Measurements from ENCODE around the gene FGF12. TPM values are rescaled to one million over a fixed set of nuclear protein-coding genes. Genes with fewer than 3 reads are reported as not detected.

The FGF12 gene
- total RNA-seq, 2 experiments from 2014 or later: not detected

DNA sequence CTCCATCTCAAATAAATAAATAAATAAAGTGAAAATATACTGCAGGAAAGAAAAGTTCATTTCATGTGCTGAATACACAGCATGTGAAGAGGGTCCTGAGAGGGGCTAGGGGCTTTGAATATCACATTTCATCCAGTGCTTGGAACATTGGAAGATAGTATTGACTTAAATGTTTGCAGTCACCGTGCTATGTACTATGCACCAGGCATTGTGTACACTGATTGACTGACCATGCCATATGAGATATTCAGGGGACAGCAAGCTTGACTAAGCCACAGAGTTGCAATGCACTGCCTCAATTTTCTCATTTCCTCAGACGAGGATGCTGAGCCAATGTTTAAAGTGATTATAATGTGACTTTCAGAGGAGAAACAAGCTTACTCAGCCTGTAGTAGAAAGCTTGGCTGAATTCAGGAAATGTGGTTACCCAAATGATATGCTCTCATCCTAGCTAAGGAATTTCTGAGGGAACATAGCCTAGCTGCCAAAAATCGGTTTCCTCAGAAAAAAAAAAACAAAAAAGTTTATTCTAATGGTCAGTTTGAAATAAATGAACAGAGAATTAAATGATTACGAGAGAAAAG, 557.9 kb downstream of the FGF12 start:
- intact Hi-C loops (cut with DNase I, micrococcal nuclease): no loop called here
- Histone ChIP-seq H3K27ac (ENCODE audit: low read depth in 1 of 2, low read length in 2 of 2) (no peak overlapping the region), H3K9me3 (ENCODE audit: control insufficient read depth in 1 of 2, insufficient read depth in 1 of 2, low read length in 2 of 2) (no peaks in the 10 kb centered on the region), H3K4me3 (ENCODE audit: low read length) (no peak overlapping the region), H3K27me3 (ENCODE audit: control insufficient read depth in 1 of 2, insufficient read depth in 2 of 2, low read length in 2 of 2) (no peaks in the 10 kb centered on the region), H3K36me3 (ENCODE audit: insufficient read depth, low read length) (no peaks in the 10 kb centered on the region), H3K4me1 (ENCODE audit: insufficient read depth, low read length) (no peaks in the 10 kb centered on the region)
- Mint-ChIP-seq H3K4me1 (ENCODE audit: low read depth) (no peaks in the 10 kb centered on the region), H3K4me3 (no peak overlapping the region), H3K36me3 (ENCODE audit: low read depth) (no peaks in the 10 kb centered on the region), H3K27ac (no peak overlapping the region), H3K27me3 (no peaks in the 10 kb centered on the region), H3K9me3 (no peaks in the 10 kb centered on the region)
- POLR2A ChIA-PET: no interaction called here
- TF ChIP-seq, protein P1, sequence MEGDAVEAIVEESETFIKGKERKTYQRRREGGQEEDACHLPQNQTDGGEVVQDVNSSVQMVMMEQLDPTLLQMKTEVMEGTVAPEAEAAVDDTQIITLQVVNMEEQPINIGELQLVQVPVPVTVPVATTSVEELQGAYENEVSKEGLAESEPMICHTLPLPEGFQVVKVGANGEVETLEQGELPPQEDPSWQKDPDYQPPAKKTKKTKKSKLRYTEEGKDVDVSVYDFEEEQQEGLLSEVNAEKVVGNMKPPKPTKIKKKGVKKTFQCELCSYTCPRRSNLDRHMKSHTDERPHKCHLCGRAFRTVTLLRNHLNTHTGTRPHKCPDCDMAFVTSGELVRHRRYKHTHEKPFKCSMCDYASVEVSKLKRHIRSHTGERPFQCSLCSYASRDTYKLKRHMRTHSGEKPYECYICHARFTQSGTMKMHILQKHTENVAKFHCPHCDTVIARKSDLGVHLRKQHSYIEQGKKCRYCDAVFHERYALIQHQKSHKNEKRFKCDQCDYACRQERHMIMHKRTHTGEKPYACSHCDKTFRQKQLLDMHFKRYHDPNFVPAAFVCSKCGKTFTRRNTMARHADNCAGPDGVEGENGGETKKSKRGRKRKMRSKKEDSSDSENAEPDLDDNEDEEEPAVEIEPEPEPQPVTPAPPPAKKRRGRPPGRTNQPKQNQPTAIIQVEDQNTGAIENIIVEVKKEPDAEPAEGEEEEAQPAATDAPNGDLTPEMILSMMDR (IDR thresholded peaks at IDR 0.05): no peak
- DNase-seq: no peak
- ATAC-seq (ENCODE audit: poor library complexity): no peak
- CTCF ChIA-PET: no interaction called here

DNA sequence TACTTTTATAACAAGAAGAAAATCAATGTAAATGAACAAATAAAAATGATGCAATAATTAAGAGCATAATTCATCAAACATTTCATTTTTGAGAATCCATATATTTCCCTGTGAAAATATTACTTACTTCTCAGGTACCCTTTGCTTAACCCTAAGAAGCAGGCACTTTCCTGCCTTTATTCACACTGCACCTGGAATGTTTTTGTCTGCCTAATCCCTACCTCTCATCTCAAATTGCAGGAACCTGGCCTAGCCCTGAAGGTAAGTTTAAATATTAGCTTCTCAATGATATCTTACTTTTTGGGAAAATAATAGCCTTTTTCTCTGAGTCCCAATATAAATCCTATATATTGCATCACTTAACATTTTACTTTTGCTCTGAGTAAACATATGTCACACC, 559.1 kb downstream of the FGF12 start:
- intact Hi-C loops (cut with DNase I, micrococcal nuclease): no loop called here
- Histone ChIP-seq H3K4me3 (ENCODE audit: low read length) (no peak overlapping the region), H3K27me3 (ENCODE audit: control insufficient read depth in 1 of 2, insufficient read depth in 2 of 2, low read length in 2 of 2) (no peaks in the 10 kb centered on the region), H3K4me1 (ENCODE audit: insufficient read depth, low read length) (no peaks in the 10 kb centered on the region), H3K36me3 (ENCODE audit: insufficient read depth, low read length) (no peaks in the 10 kb centered on the region), H3K9me3 (ENCODE audit: control insufficient read depth in 1 of 2, insufficient read depth in 1 of 2, low read length in 2 of 2) (no peaks in the 10 kb centered on the region), H3K27ac (ENCODE audit: low read depth in 1 of 2, low read length in 2 of 2) (no peak overlapping the region)
- Mint-ChIP-seq H3K4me3 (no peak overlapping the region), H3K27ac (no peak overlapping the region), H3K9me3 (no peaks in the 10 kb centered on the region), H3K4me1 (ENCODE audit: low read depth) (no peaks in the 10 kb centered on the region), H3K27me3 (no peaks in the 10 kb centered on the region), H3K36me3 (ENCODE audit: low read depth) (no peaks in the 10 kb centered on the region)
- ATAC-seq (ENCODE audit: poor library complexity) (no peak), DNase-seq (no peak)
- CTCF ChIA-PET: no interaction called here
- TF ChIP-seq, protein P1 (IDR thresholded peaks at IDR 0.05): no peak
- POLR2A ChIA-PET: no interaction called here

DNA sequence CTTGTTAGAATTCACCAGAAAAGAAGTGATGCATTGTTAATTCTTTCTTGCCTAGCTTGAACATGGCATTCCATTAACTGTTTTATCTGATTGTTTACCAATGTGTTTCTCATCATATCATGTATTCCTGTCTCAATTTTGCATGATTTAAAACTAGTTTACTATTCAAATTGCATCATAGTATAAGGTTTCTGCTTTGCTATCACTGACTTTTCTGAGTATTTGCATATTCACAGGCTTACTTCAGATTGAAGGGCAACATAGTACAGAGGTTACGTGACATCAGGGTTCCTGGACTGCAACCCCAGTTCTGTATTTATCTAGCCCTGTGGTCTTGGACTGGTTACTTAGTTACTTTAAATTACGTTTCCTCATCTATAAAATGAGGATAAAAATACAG, 561.8 kb downstream of the FGF12 start:
- DNase-seq: no peak
- no peak for ATAC-seq (ENCODE audit: poor library complexity)
- H3K27me3 ChIP-seq (ENCODE audit: control insufficient read depth in 1 of 2, insufficient read depth in 2 of 2, low read length in 2 of 2): no peaks in the 10 kb centered on the region
- H3K27ac Mint-ChIP-seq: no peak overlapping the region
- no peaks in the 10 kb centered on the region for H3K36me3 ChIP-seq (ENCODE audit: insufficient read depth, low read length)
- no peaks in the 10 kb centered on the region for H3K9me3 ChIP-seq (ENCODE audit: control insufficient read depth in 1 of 2, insufficient read depth in 1 of 2, low read length in 2 of 2)
- intact Hi-C loops (cut with DNase I, micrococcal nuclease): no loop called here
- H3K27ac ChIP-seq (ENCODE audit: low read depth in 1 of 2, low read length in 2 of 2): no peak overlapping the region
- TF ChIP-seq, protein P1 (IDR thresholded peaks at IDR 0.05): no peak
- H3K4me3 ChIP-seq (ENCODE audit: low read length): no peak overlapping the region
- ChIA-PET POLR2A (no interaction called here), CTCF (interaction anchor here (0.7 kb wide), 1 partner anchor 8 kb away, joined by 3 read pairs; no protein-coding TSS in a partner anchor)
- H3K4me1 Mint-ChIP-seq (ENCODE audit: low read depth): no peaks in the 10 kb centered on the region
- no peaks in the 10 kb centered on the region for H3K27me3 Mint-ChIP-seq
- no peak overlapping the region for H3K4me3 Mint-ChIP-seq
- no peaks in the 10 kb centered on the region for H3K4me1 ChIP-seq (ENCODE audit: insufficient read depth, low read length)
- H3K9me3 Mint-ChIP-seq: no peaks in the 10 kb centered on the region
- H3K36me3 Mint-ChIP-seq (ENCODE audit: low read depth): no peaks in the 10 kb centered on the region
